Breast epithelium (tissue), 4 donors: ENCODE results near the gene OSBPL10. TPM values are rescaled to one million over a fixed set of nuclear protein-coding genes. Genes with fewer than 3 reads are reported as not detected.
A peak's percentile ranks its signal among the peaks of the same experiment; 100 is the strongest.

ENCODE experiments used
- DNase-seq, 2 donors: peaks; one replicate each; pipeline ENCODE4 v3.0.0-alpha.2; 2019; ENCODE audit warnings: low spot score in 2 of 2
- H3K27ac ChIP-seq, 2 donors: fragments of 200-600 bp; sonication (generic) in 1 of 2; one replicate each; pipeline ENCODE4 v1.5.1; 2016 to 2019; ENCODE audit warnings: mild to moderate bottlenecking in 1 of 2
- H3K27me3 ChIP-seq, 2 donors: fragments of 200-600 bp; sonication (generic) in 1 of 2; one replicate each; pipeline versions ENCODE4 v1.5.1 to v1.6.0; 2017 to 2019; ENCODE audit warnings: control low read depth in 1 of 2, mild to moderate bottlenecking in 1 of 2
- H3K36me3 ChIP-seq: fragments of 200-600 bp; one replicate; pipeline ENCODE4 v1.5.1; 2019
- H3K4me1 ChIP-seq, 2 donors: fragments of 200-600 bp; sonication (generic); one replicate each; pipeline ENCODE4 v1.5.1; 2016 to 2019; ENCODE audit warnings: control low read depth in 1 of 2
- H3K4me3 ChIP-seq, 3 donors: fragments of 200-600 bp; sonication (generic); 1 replicate in 2 of 3; 2 replicates in 1 of 3; pipeline ENCODE4 v1.5.1; 2016 to 2019; ENCODE audit warnings: mild to moderate bottlenecking in 3 of 3, moderate library complexity in 2 of 3
- H3K9me3 ChIP-seq, 2 donors: fragments of 200-600 bp; sonication (generic) in 1 of 2; one replicate each; pipeline ENCODE4 v1.5.1; 2016 to 2019; ENCODE audit warnings: control low read depth in 1 of 2
- CTCF ChIP-seq, 3 donors: fragments of 450-650 bp; IDR thresholded peaks; one replicate each; pipeline ENCODE4 v1.5.1; 2016 to 2017; ENCODE audit warnings: antibody characterized with exemption in 3 of 3, mild to moderate bottlenecking in 3 of 3, moderate library complexity in 3 of 3
- POLR2A ChIP-seq: fragments of 450-650 bp; IDR thresholded peaks from one replicate; pipeline ENCODE4 v1.6.1; 2016; ENCODE audit warnings: antibody characterized with exemption, mild to moderate bottlenecking, moderate library complexity
- POLR2AphosphoS5 ChIP-seq, 3 donors: sonication (generic); formaldehyde crosslinking; IDR thresholded peaks; one replicate each; pipeline ENCODE4 v1.6.1; 2017; ENCODE audit warnings: antibody characterized with exemption in 3 of 3
- intact Hi-C: fragments of 100-400 bp; cut with DNase I; formaldehyde crosslinking; loops from one replicate; pipeline ENCODE4 v1.15.1; 2023; ENCODE audit warnings: low total_unique reads
- total RNA-seq, 3 donors: library from RNA; depleted of rRNA; stranded (reverse); fragments of >200 nt; gene quantifications; one replicate each; pipeline ENCODE4 v1.1.0, GENCODE V29; 2016

OSBPL10 gene
- total RNA-seq, 3 donors from 2014 or later: 17.6 to 47.4 (median 26.5) TPM

- no peaks in the 10 kb centered on the region for H3K9me3 ChIP-seq
- H3K4me3 ChIP-seq: no peak overlapping the region
- peaks cover 0 to 9% of the 10 kb centered on the region in 2 donors for H3K4me1 ChIP-seq
- TF ChIP-seq POLR2AphosphoS5 (IDR thresholded peaks at IDR 0.05): no peak
- no peak for TF ChIP-seq POLR2A
- TF ChIP-seq CTCF (IDR thresholded peaks at IDR 0.05): no peak
- H3K27me3 ChIP-seq: no peaks in the 10 kb centered on the region
- no peaks in the 10 kb centered on the region for H3K36me3 ChIP-seq
- no peak for DNase-seq
- intact Hi-C loops: no loop called here
- peak overlapping the region in 1 of 2 donors; percentile 52 for H3K27ac ChIP-seq
Observed at GRCh38 chr3:31948280-31948679, 32.8 kb downstream of the OSBPL10 start.

- Histone ChIP-seq H3K4me1 (peaks cover 0 to 9% of the 10 kb centered on the region in 2 donors), H3K4me3 (no peak overlapping the region), H3K27ac (peak overlapping the region; percentile 5 to 52), H3K9me3 (no peaks in the 10 kb centered on the region), H3K27me3 (no peaks in the 10 kb centered on the region), H3K36me3 (no peaks in the 10 kb centered on the region)
- intact Hi-C loops: no loop called here
- TF ChIP-seq CTCF (IDR thresholded peaks at IDR 0.05): no peak
- no peak for TF ChIP-seq POLR2AphosphoS5 (IDR thresholded peaks at IDR 0.05)
- no peak for TF ChIP-seq POLR2A
- DNase-seq: no peak
Observed at GRCh38 chr3:31947671-31948091, 33.4 kb downstream of the OSBPL10 start.

GRCh38 chr3:31947162-31947561 is 33.9 kb downstream of the OSBPL10 start:
- DNase-seq: no peak
- Histone ChIP-seq H3K27ac (peak overlapping the region; percentile 5 to 52), H3K9me3 (no peaks in the 10 kb centered on the region), H3K36me3 (no peaks in the 10 kb centered on the region), H3K4me1 (peaks cover 0 to 9% of the 10 kb centered on the region in 2 donors), H3K27me3 (no peaks in the 10 kb centered on the region), H3K4me3 (no peak overlapping the region)
- no peak for TF ChIP-seq POLR2A
- TF ChIP-seq CTCF (IDR thresholded peaks at IDR 0.05): no peak
- no peak for TF ChIP-seq POLR2AphosphoS5 (IDR thresholded peaks at IDR 0.05)
- intact Hi-C loops: no loop called here

- DNase-seq: no peak
- H3K36me3 ChIP-seq: no peaks in the 10 kb centered on the region
- H3K4me1 ChIP-seq: peaks cover 0 to 9% of the 10 kb centered on the region in 2 donors
- intact Hi-C loops: no loop called here
- H3K27ac ChIP-seq: peak overlapping the region in 1 of 2 donors; percentile 52
- H3K9me3 ChIP-seq: no peaks in the 10 kb centered on the region
- H3K4me3 ChIP-seq: no peak overlapping the region
- TF ChIP-seq POLR2AphosphoS5 (IDR thresholded peaks at IDR 0.05) (no peak), POLR2A (no peak), CTCF (IDR thresholded peaks at IDR 0.05) (no peak)
- H3K27me3 ChIP-seq: no peaks in the 10 kb centered on the region
Observed at GRCh38 chr3:31946484-31947081, 34.5 kb downstream of the OSBPL10 start.

GRCh38 chr3:31945738-31946052 is 35.4 kb downstream of the OSBPL10 start:
- Histone ChIP-seq H3K4me3 (no peak overlapping the region), H3K9me3 (no peaks in the 10 kb centered on the region), H3K4me1 (peaks cover 0 to 9% of the 10 kb centered on the region in 2 donors), H3K27me3 (no peaks in the 10 kb centered on the region), H3K27ac (peak overlapping the region in 1 of 2 donors; percentile 74), H3K36me3 (no peaks in the 10 kb centered on the region)
- TF ChIP-seq POLR2A: no peak
- DNase-seq: no peak
- intact Hi-C loops: no loop called here
